Ishikawa (cell line): ENCODE results near the gene CHRNA4.

ENCODE experiments used
- CEBPB ChIP-seq: IDR thresholded peaks from 2 replicates; pipeline ENCODE4 v1.6.1; 2012
- CREB1 ChIP-seq: IDR thresholded peaks from 2 replicates; pipeline ENCODE4 v1.6.1; 2012; ENCODE audit warnings: low read depth
- EGR1 ChIP-seq: IDR thresholded peaks from 2 replicates; pipeline ENCODE4 v1.6.1; 2012
- EP300 ChIP-seq: IDR thresholded peaks from 2 replicates; pipeline ENCODE4 v1.6.1; 2012; ENCODE audit warnings: borderline replicate concordance
- FOXM1 ChIP-seq: IDR thresholded peaks from 2 replicates; pipeline ENCODE4 v1.6.1; 2012; ENCODE audit warnings: low read depth, borderline replicate concordance
- MAX ChIP-seq: IDR thresholded peaks from 2 replicates; pipeline ENCODE4 v1.6.1; 2012
- NFIC ChIP-seq: IDR thresholded peaks from 2 replicates; pipeline ENCODE4 v1.6.1; 2012
- RAD21 ChIP-seq: IDR thresholded peaks from 2 replicates; pipeline ENCODE4 v1.6.1; 2012; ENCODE audit warnings: low read depth
- TAF1 ChIP-seq: IDR thresholded peaks from 2 replicates; pipeline ENCODE4 v1.6.1; 2012; ENCODE audit warnings: low read depth, mild to moderate bottlenecking
- TCF12 ChIP-seq: IDR thresholded peaks from 2 replicates; pipeline ENCODE4 v1.6.1; 2012; ENCODE audit warnings: low read depth
- TEAD4 ChIP-seq: IDR thresholded peaks from 2 replicates; pipeline ENCODE4 v1.6.1; 2012
- USF1 ChIP-seq: IDR thresholded peaks from 2 replicates; pipeline ENCODE4 v1.6.1; 2012
- YY1 ChIP-seq: IDR thresholded peaks from 2 replicates; pipeline ENCODE4 v1.6.1; 2012; ENCODE audit warnings: low read depth
- ZBTB7A ChIP-seq: IDR thresholded peaks from 2 replicates; pipeline ENCODE4 v1.6.1; 2012; ENCODE audit warnings: low read depth
- TF ChIP-seq, protein P1 (sequence below): IDR thresholded peaks from 2 replicates; pipeline ENCODE4 v1.6.1; 2012; ENCODE audit warnings: low read depth, mild to moderate bottlenecking

CHRNA4 gene

GRCh38 chr20:63351326-63351700 is 9.8 kb downstream of the CHRNA4 start:
- TF ChIP-seq RAD21 (no peak), EP300 (no peak)

GRCh38 chr20:63350597-63351325 is 10.4 kb downstream of the CHRNA4 start:
- TF ChIP-seq TEAD4 (no peak), ZBTB7A (no peak), EGR1 (no peak), RAD21 (no peak), NFIC (no peak), CEBPB (no peak), USF1 (no peak), CREB1 (no peak), YY1 (no peak), TAF1 (no peak), TCF12 (no peak), EP300 (no peak), MAX (no peak), FOXM1 (no peak)
- TF ChIP-seq, protein P1, sequence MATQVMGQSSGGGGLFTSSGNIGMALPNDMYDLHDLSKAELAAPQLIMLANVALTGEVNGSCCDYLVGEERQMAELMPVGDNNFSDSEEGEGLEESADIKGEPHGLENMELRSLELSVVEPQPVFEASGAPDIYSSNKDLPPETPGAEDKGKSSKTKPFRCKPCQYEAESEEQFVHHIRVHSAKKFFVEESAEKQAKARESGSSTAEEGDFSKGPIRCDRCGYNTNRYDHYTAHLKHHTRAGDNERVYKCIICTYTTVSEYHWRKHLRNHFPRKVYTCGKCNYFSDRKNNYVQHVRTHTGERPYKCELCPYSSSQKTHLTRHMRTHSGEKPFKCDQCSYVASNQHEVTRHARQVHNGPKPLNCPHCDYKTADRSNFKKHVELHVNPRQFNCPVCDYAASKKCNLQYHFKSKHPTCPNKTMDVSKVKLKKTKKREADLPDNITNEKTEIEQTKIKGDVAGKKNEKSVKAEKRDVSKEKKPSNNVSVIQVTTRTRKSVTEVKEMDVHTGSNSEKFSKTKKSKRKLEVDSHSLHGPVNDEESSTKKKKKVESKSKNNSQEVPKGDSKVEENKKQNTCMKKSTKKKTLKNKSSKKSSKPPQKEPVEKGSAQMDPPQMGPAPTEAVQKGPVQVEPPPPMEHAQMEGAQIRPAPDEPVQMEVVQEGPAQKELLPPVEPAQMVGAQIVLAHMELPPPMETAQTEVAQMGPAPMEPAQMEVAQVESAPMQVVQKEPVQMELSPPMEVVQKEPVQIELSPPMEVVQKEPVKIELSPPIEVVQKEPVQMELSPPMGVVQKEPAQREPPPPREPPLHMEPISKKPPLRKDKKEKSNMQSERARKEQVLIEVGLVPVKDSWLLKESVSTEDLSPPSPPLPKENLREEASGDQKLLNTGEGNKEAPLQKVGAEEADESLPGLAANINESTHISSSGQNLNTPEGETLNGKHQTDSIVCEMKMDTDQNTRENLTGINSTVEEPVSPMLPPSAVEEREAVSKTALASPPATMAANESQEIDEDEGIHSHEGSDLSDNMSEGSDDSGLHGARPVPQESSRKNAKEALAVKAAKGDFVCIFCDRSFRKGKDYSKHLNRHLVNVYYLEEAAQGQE = no peak

DNA sequence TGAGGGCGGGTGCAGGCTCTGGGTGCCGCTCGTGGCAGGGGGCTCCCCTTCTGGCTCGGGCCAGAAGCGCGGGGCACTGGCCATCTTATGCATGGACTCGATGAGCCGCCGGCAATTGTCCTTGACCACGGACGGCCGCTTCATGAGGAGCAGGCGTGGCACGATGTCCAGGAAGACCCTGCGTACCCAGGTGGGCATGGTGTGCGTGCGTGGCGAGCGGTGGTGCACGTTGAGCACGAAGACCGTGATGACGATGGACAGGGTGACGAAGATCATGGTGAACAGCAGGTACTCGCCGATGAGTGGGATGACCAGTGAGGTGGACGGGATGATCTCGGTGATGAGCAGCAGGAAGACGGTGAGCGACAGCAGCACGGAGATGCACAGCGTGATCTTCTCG is 11.0 kb downstream of the CHRNA4 start:
- no peak for TF ChIP-seq RAD21

- no peak for TF ChIP-seq USF1
- TF ChIP-seq, protein P1 = no peak
- TF ChIP-seq CEBPB = no peak
- TF ChIP-seq RAD21 = no peak
- no peak for TF ChIP-seq TCF12
- TF ChIP-seq TEAD4 = no peak
- no peak for TF ChIP-seq YY1
- no peak for TF ChIP-seq TAF1
- TF ChIP-seq EP300 = no peak
- no peak for TF ChIP-seq MAX
- no peak for TF ChIP-seq CREB1
These were observed 11.6 kb downstream of the CHRNA4 start for GRCh38 chr20:63349516-63349895.

DNA sequence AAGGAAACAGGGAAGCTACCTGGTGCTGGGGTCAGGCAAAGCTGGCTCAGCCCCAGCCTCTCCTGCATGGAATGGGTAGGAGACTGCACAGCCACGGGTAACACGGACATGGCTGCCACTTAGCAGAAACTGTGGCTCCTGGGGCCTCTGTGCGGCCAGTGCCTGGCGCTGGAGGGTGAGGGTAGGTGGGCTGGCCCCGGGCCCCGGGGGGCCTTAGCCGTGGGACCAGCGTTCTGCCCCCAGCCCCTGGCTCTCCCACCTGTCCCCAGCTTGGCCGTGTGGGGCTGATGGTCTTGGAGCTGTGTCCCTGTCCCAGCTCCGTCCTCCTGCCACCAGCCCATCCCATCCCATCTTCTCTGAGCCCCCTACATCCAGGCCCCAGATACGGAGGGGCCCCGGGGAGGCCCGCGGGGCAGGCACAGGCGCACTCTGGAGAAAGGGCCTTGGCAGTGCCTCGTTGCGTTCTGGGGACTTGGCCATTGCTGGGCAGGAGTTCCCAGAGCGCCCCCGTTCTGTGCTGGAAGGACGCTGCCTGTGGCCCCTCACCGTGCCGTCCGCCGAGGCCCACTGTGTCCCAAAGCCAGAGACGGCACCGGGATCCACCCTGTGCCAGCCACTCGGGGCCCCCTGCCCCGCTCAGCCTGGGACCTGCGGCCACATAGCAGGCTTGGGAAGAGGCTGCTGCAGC is 12.2 kb downstream of the CHRNA4 start:
- TF ChIP-seq EP300 (no peak), TAF1 (no peak), TEAD4 (no peak), CEBPB (no peak), CREB1 (no peak), USF1 (no peak), ZBTB7A (no peak), TCF12 (no peak), EGR1 (no peak), MAX (no peak)
- TF ChIP-seq, protein P1 = no peak
